Neural progenitor cell (in vitro differentiated cells): ENCODE measurements around the gene STK32B. TPM values are rescaled to one million over a fixed set of nuclear protein-coding genes. Genes with fewer than 3 reads are reported as not detected.

Source experiments
- DNase-seq: peaks from one replicate; pipeline ENCODE4 v3.0.0-alpha.2; 2016; ENCODE audit warnings: low spot score
- H2AFZ ChIP-seq: fragments of 200-600 bp; sonication (generic); replicated peaks from 2 replicates; pipeline ENCODE4 v1.6.1; 2016; ENCODE audit warnings: antibody characterized with exemption
- H3F3A ChIP-seq: fragments of 200-600 bp; sonication (generic); 2 replicates; pipeline ENCODE4 v1.6.1; 2016; ENCODE audit warnings: antibody characterized with exemption, low read depth
- H3K27ac ChIP-seq: fragments of 200-600 bp; sonication (generic); 2 replicates; pipeline ENCODE4 v1.5.1; 2016; ENCODE audit warnings: mild to moderate bottlenecking
- H3K27me3 ChIP-seq: fragments of 200-600 bp; sonication (generic); 2 replicates; pipeline ENCODE4 v1.6.1; 2016; ENCODE audit warnings: mild to moderate bottlenecking, moderate library complexity
- H3K36me3 ChIP-seq: fragments of 200-600 bp; sonication (generic); 2 replicates; pipeline ENCODE4 v1.5.1; 2016
- H3K4me1 ChIP-seq: fragments of 200-600 bp; sonication (generic); 2 replicates; pipeline ENCODE4 v1.6.1; 2016; ENCODE audit warnings: mixed run types
- H3K4me2 ChIP-seq: fragments of 200-600 bp; sonication (generic); 2 replicates; pipeline ENCODE4 v1.6.1; 2016
- H3K4me3 ChIP-seq: fragments of 200-600 bp; sonication (generic); 2 replicates; pipeline ENCODE4 v1.5.1; 2016
- H3K79me2 ChIP-seq: fragments of 200-600 bp; sonication (generic); 2 replicates; pipeline ENCODE4 v1.6.1; 2016; ENCODE audit warnings: low read depth
- H3K9ac ChIP-seq: fragments of 200-600 bp; sonication (generic); 2 replicates; pipeline ENCODE4 v1.6.1; 2016
- H3K9me3 ChIP-seq: fragments of 200-600 bp; sonication (generic); 2 replicates; pipeline ENCODE4 v1.5.1; 2016; ENCODE audit warnings: low read depth
- H4K20me1 ChIP-seq: fragments of 200-600 bp; sonication (generic); 2 replicates; pipeline ENCODE4 v1.6.1; 2016; ENCODE audit warnings: low read depth
- H3K27ac Mint-ChIP-seq: 3 replicates; pipeline ENCODE4 v1.8.0; 2021; ENCODE audit warnings: mixed read lengths
- H3K27me3 Mint-ChIP-seq: 2 replicates; pipeline ENCODE4 v1.8.0; 2022; ENCODE audit warnings: low read depth, mild to moderate bottlenecking, inconsistent platforms, moderate library complexity, mixed read lengths; ENCODE audit not compliant: insufficient read depth
- H3K36me3 Mint-ChIP-seq: 3 replicates; pipeline ENCODE4 v1.8.0; 2021; ENCODE audit warnings: mixed read lengths
- H3K4me1 Mint-ChIP-seq: 3 replicates; pipeline ENCODE4 v1.8.0; 2021; ENCODE audit warnings: mixed read lengths
- H3K4me3 Mint-ChIP-seq: 3 replicates; pipeline ENCODE4 v1.8.0; 2021; ENCODE audit warnings: mild to moderate bottlenecking, moderate library complexity, mixed read lengths
- H3K9me3 Mint-ChIP-seq: 3 replicates; pipeline ENCODE4 v1.8.0; 2020; ENCODE audit warnings: mixed read lengths
- CTCF ChIP-seq: fragments of 200-600 bp; sonication (generic); IDR thresholded peaks from 2 replicates; pipeline ENCODE4 v1.5.1; 2017; ENCODE audit warnings: antibody characterized with exemption, mild to moderate bottlenecking
- EZH2 ChIP-seq: fragments of 200-600 bp; sonication (generic); IDR thresholded peaks from 2 replicates; pipeline ENCODE4 v1.6.1; 2017; ENCODE audit warnings: antibody characterized with exemption, mild to moderate bottlenecking, moderate library complexity
- EZH2phosphoT487 ChIP-seq: fragments of 200-600 bp; sonication (generic); IDR thresholded peaks from 2 replicates; pipeline ENCODE4 v1.6.1; 2017; ENCODE audit warnings: antibody characterized with exemption
- total RNA-seq: library from RNA; depleted of rRNA; stranded (reverse); fragments of >200 nt; gene quantifications from 2 replicates; pipeline ENCODE4 v1.2.3, GENCODE V29; 2015; ENCODE audit warnings: low replicate concordance

The STK32B gene
- total RNA-seq, 1 donor from 2014 or later, result 2.5 TPM

GRCh38 chr4:5371415-5372190, 320.3 kb downstream of the STK32B start:
- no peaks in the 10 kb centered on the region for H3K4me1 Mint-ChIP-seq
- Histone ChIP-seq H3K4me3 (no peak overlapping the region), H3K79me2 (no peaks in the 10 kb centered on the region), H2AFZ (no peak overlapping the region), H4K20me1 (no peaks in the 10 kb centered on the region), H3K9me3 (no peaks in the 10 kb centered on the region), H3K9ac (no peak overlapping the region), H3K27me3 (no peaks in the 10 kb centered on the region), H3K36me3 (no peaks in the 10 kb centered on the region), H3K27ac (no peak overlapping the region), H3K4me1 (no peaks in the 10 kb centered on the region), H3K4me2 (no peak overlapping the region), H3F3A (no peaks in the 10 kb centered on the region)
- peaks cover 2% of the 10 kb centered on the region for H3K27me3 Mint-ChIP-seq
- TF ChIP-seq CTCF (no peak), EZH2 (no peak), EZH2phosphoT487 (no peak)
- no peaks in the 10 kb centered on the region for H3K36me3 Mint-ChIP-seq
- DNase-seq, result no peak
- H3K27ac Mint-ChIP-seq, result no peak overlapping the region
- H3K4me3 Mint-ChIP-seq, result no peak overlapping the region
- H3K9me3 Mint-ChIP-seq, result no peaks in the 10 kb centered on the region

- no peak overlapping the region for H3K4me2 ChIP-seq
- no peaks in the 10 kb centered on the region for H3K79me2 ChIP-seq
- no peaks in the 10 kb centered on the region for H3K9me3 Mint-ChIP-seq
- peaks cover 2% of the 10 kb centered on the region for H3K27me3 Mint-ChIP-seq
- no peaks in the 10 kb centered on the region for H3K36me3 ChIP-seq
- TF ChIP-seq EZH2 (no peak), CTCF (no peak), EZH2phosphoT487 (no peak)
- H3K9ac ChIP-seq, result no peak overlapping the region
- no peak overlapping the region for H3K4me3 ChIP-seq
- H3K27ac Mint-ChIP-seq, result no peak overlapping the region
- H3F3A ChIP-seq, result no peaks in the 10 kb centered on the region
- no peaks in the 10 kb centered on the region for H4K20me1 ChIP-seq
- no peak for DNase-seq
- H3K36me3 Mint-ChIP-seq, result no peaks in the 10 kb centered on the region
- no peaks in the 10 kb centered on the region for H3K9me3 ChIP-seq
- H3K27me3 ChIP-seq, result no peaks in the 10 kb centered on the region
- no peaks in the 10 kb centered on the region for H3K4me1 ChIP-seq
- H3K27ac ChIP-seq, result no peak overlapping the region
- H3K4me1 Mint-ChIP-seq, result no peaks in the 10 kb centered on the region
- H3K4me3 Mint-ChIP-seq, result no peak overlapping the region
- H2AFZ ChIP-seq, result no peak overlapping the region
These were observed 320.9 kb downstream of the STK32B start for GRCh38 chr4:5372198-5372597.

- no peak overlapping the region for H2AFZ ChIP-seq
- H3K27ac ChIP-seq, result no peak overlapping the region
- TF ChIP-seq EZH2 (no peak), CTCF (no peak)
- no peak overlapping the region for H3K4me2 ChIP-seq
- H3K4me3 Mint-ChIP-seq, result no peak overlapping the region
- no peak overlapping the region for H3K4me3 ChIP-seq
- peaks cover 4% of the 10 kb centered on the region for H3K27me3 Mint-ChIP-seq
- no peaks in the 10 kb centered on the region for H3K27me3 ChIP-seq
- no peak overlapping the region for H3K27ac Mint-ChIP-seq
- H4K20me1 ChIP-seq, result no peaks in the 10 kb centered on the region
- H3K9ac ChIP-seq, result no peak overlapping the region
- no peaks in the 10 kb centered on the region for H3K36me3 ChIP-seq
- no peaks in the 10 kb centered on the region for H3K79me2 ChIP-seq
- H3K9me3 ChIP-seq, result no peaks in the 10 kb centered on the region
- H3K4me1 ChIP-seq, result no peaks in the 10 kb centered on the region
- peaks cover 2% of the 10 kb centered on the region for H3K9me3 Mint-ChIP-seq
- no peaks in the 10 kb centered on the region for H3F3A ChIP-seq
- H3K4me1 Mint-ChIP-seq, result no peaks in the 10 kb centered on the region
- no peak for DNase-seq
- H3K36me3 Mint-ChIP-seq, result no peaks in the 10 kb centered on the region
These were observed 322.0 kb downstream of the STK32B start for GRCh38 chr4:5373327-5373726.
